Thyroid gland (tissue), 4 donors: ENCODE measurements around the gene RGR. TPM values are rescaled to one million over a fixed set of nuclear protein-coding genes. Genes with fewer than 3 reads are reported as not detected.
A peak's percentile ranks its signal among the peaks of the same experiment; 100 is the strongest.

Experiments used
- DNase-seq, 2 donors: peaks; one replicate each; pipeline ENCODE4 v3.0.0-alpha.2; 2019
- H3K27ac ChIP-seq, 3 donors: fragments of 200-600 bp; sonication (generic); 1 replicate in 2 of 3; 2 replicates in 1 of 3; pipeline ENCODE4 v1.5.1; 2016 to 2019; ENCODE audit warnings: mild to moderate bottlenecking in 1 of 3, moderate library complexity in 1 of 3
- H3K27me3 ChIP-seq: fragments of 200-600 bp; sonication (generic); one replicate; pipeline ENCODE4 v1.5.1; 2019
- H3K36me3 ChIP-seq, 2 donors: fragments of 200-600 bp; sonication (generic); one replicate each; pipeline ENCODE4 v1.5.1; 2016 to 2019
- H3K4me1 ChIP-seq, 2 donors: fragments of 200-600 bp; sonication (generic); one replicate each; pipeline ENCODE4 v1.5.1; 2017 to 2019
- H3K4me3 ChIP-seq, 3 donors: fragments of 200-600 bp; sonication (generic); replicated peaks in 1 of 3; 1 replicate in 2 of 3; 2 replicates in 1 of 3; pipeline ENCODE4 v1.5.1; 2016; ENCODE audit warnings: mild to moderate bottlenecking in 1 of 3
- H3K9me3 ChIP-seq: fragments of 200-600 bp; sonication (generic); one replicate; pipeline ENCODE4 v1.5.1; 2017
- POLR2A ChIP-seq, 2 donors: fragments of 450-650 bp; IDR thresholded peaks; one replicate each; pipeline ENCODE4 v1.6.1; 2017; ENCODE audit warnings: antibody characterized with exemption in 2 of 2, mild to moderate bottlenecking in 2 of 2, moderate library complexity in 1 of 2
- WGBS, 2 donors: methylation state at CpG; one replicate each; pipeline ENCODE4 v1.1.5; 2017; 5-methylcytosine and 5-hydroxymethylcytosine counted together
- intact Hi-C: fragments of 100-400 bp; cut with DNase I; formaldehyde crosslinking; loops from one replicate; pipeline ENCODE4 v1.15.1; 2023
- total RNA-seq, 4 donors: library from RNA; depleted of rRNA; stranded (reverse); fragments of >200 nt; gene quantifications; one replicate each; pipeline ENCODE4 v1.2.3, GENCODE V29; 2016
- TF ChIP-seq, protein P1 (sequence below), 6 experiments: fragments of 200-600 bp in 3 of 6; fragments of 450-650 bp in 3 of 6; sonication (generic) in 3 of 6; IDR thresholded peaks; one replicate each; pipeline ENCODE4 v1.5.1; 2016 to 2019; ENCODE audit warnings: antibody characterized with exemption in 6 of 6, mild to moderate bottlenecking in 2 of 6, inconsistent platforms in 1 of 6, moderate library complexity in 1 of 6

Gene RGR
- total RNA-seq, 4 donors from 2014 or later, result 0.11 TPM; not detected in 3

DNA sequence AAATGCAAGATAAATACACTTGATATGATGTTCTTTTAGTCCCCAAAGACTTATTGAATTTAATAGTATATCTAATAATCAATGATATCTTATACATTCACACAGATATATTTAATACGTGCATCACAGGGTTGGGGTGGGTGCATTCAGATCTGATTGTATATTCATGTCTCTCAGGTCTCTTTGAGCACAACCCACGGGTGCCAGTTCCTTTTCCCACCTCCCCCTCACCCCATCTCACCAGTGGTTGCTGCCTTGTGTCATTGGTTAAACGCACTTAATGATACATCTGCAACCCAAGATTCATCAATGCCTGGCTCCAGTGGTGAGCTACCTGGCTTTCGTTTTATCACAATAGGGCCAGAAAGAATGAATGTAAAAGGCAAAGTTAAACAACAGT lies 9.8 kb upstream of the RGR start:
- Histone ChIP-seq H3K27me3 (no peaks in the 10 kb centered on the region), H3K4me3 (no peak overlapping the region), H3K9me3 (no peaks in the 10 kb centered on the region), H3K4me1 (peaks cover 6 to 9% of the 10 kb centered on the region in 2 donors), H3K27ac (no peak overlapping the region), H3K36me3 (no peaks in the 10 kb centered on the region)
- 81 to 86% methylated on average over 4 of the region's 4 CpGs for WGBS, 2 donors
- no peak for DNase-seq
- TF ChIP-seq, protein P1, sequence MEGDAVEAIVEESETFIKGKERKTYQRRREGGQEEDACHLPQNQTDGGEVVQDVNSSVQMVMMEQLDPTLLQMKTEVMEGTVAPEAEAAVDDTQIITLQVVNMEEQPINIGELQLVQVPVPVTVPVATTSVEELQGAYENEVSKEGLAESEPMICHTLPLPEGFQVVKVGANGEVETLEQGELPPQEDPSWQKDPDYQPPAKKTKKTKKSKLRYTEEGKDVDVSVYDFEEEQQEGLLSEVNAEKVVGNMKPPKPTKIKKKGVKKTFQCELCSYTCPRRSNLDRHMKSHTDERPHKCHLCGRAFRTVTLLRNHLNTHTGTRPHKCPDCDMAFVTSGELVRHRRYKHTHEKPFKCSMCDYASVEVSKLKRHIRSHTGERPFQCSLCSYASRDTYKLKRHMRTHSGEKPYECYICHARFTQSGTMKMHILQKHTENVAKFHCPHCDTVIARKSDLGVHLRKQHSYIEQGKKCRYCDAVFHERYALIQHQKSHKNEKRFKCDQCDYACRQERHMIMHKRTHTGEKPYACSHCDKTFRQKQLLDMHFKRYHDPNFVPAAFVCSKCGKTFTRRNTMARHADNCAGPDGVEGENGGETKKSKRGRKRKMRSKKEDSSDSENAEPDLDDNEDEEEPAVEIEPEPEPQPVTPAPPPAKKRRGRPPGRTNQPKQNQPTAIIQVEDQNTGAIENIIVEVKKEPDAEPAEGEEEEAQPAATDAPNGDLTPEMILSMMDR (IDR thresholded peaks at IDR 0.05), result no peak
- no peak for TF ChIP-seq POLR2A (IDR thresholded peaks at IDR 0.05)
- intact Hi-C loops, result no loop called here

DNA sequence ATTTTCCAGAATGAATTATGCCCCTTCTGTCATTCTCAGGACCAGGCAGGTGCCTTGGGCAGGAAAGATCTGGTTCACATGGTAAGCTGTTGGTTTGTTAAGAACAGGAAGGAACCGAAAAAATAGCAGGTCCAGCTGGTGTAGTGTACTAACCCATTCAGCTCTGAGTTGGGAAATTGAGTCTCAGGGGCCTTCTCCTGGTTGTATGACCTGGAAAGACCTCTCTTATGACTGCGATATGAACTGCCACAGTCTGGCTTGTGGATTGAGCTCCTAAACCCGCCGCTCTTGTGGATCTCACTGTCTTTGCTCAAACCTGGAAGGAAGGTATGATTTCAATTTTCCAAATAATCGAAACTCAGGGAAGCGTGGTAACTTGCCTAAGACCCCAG lies 8.1 kb upstream of the RGR start:
- Histone ChIP-seq H3K4me1 (no peaks in the 10 kb centered on the region), H3K27me3 (no peaks in the 10 kb centered on the region), H3K36me3 (no peaks in the 10 kb centered on the region), H3K27ac (no peak overlapping the region), H3K9me3 (no peaks in the 10 kb centered on the region), H3K4me3 (no peak overlapping the region)
- no peak for TF ChIP-seq POLR2A (IDR thresholded peaks at IDR 0.05)
- intact Hi-C loops, result no loop called here
- 85 to 90% methylated on average over 6 of the region's 6 CpGs for WGBS, 2 donors
- DNase-seq, result no peak

DNA sequence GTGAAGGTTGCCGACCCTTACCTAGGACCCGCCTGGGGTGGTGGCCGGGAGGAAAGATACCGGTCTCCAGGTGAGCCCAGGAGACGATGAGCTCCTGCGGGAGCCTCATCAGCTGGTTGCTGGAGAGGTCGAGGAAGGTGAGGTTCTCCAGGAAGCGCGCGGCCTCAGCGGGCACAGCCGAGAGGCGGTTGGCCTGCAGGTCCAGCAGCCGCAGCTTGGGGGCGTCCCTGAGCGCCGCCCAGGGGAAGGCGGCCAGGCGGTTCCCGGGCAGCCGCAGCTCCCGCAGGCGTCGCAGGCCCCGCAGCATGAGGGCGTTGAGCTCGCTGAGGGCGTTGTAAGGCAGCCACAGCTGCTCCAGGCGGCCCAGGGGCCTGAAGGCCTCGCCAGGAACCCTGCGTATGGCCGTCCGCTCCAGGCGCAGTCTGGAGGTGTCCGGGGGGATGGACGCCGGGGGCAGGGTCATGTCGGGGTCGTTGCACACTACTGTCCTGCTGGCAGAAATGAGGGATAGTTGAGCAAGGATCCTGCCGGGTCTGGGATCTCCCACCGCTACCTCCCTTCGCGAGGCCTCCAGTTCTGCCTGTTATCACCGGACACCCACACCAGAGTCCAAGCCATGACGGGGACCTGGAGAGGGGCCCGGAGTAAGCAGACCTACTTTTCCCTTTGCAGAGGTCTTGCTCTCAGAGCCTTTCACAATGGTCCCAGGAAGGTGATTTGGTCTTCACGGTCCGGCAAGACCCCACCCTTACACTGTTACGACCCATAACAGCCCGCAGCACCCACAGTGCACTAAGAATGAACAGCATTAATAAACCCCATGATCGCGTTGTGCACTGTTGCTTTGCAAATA lies 7.4 kb upstream of the RGR start:
- Histone ChIP-seq H3K27ac (no peak overlapping the region), H3K27me3 (no peaks in the 10 kb centered on the region), H3K4me3 (no peak overlapping the region), H3K4me1 (no peaks in the 10 kb centered on the region), H3K36me3 (no peaks in the 10 kb centered on the region), H3K9me3 (no peaks in the 10 kb centered on the region)
- intact Hi-C loops, result no loop called here
- no peak for DNase-seq
- 60 to 81% methylated on average over 17 to 21 of the region's 52 CpGs for WGBS, 2 donors
- no peak for TF ChIP-seq POLR2A (IDR thresholded peaks at IDR 0.05)
- TF ChIP-seq, protein P1 (IDR thresholded peaks at IDR 0.05), result peak in 1 of 6 experiments; percentile 14

DNA sequence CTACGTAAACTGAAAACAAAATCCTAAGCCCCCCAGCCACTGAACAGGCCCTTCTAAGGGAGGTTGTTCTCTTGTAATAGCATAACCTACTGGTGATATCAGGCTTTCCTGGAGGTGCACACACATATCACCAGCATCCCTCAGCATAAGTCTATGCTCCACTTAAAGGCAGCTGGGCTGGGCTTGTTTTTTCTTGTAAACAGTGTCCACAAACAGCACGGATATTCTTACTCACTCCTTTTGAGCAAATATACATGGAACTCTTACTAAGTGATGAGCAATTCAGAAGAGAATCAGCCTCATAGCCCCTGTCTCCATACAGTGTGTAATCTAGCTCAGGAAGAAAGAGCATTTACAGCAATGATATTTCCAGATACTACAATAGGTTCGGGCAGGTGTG lies 5.9 kb upstream of the RGR start:
- Histone ChIP-seq H3K27me3 (no peaks in the 10 kb centered on the region), H3K36me3 (no peaks in the 10 kb centered on the region), H3K4me3 (no peak overlapping the region), H3K4me1 (no peaks in the 10 kb centered on the region), H3K27ac (no peak overlapping the region), H3K9me3 (no peaks in the 10 kb centered on the region)
- no peak for TF ChIP-seq POLR2A (IDR thresholded peaks at IDR 0.05)
- TF ChIP-seq, protein P1 (IDR thresholded peaks at IDR 0.05), result no peak
- no peak for DNase-seq
- 79 to 88% methylated on average over 3 of the region's 3 CpGs for WGBS, 2 donors
- intact Hi-C loops, result no loop called here

DNA sequence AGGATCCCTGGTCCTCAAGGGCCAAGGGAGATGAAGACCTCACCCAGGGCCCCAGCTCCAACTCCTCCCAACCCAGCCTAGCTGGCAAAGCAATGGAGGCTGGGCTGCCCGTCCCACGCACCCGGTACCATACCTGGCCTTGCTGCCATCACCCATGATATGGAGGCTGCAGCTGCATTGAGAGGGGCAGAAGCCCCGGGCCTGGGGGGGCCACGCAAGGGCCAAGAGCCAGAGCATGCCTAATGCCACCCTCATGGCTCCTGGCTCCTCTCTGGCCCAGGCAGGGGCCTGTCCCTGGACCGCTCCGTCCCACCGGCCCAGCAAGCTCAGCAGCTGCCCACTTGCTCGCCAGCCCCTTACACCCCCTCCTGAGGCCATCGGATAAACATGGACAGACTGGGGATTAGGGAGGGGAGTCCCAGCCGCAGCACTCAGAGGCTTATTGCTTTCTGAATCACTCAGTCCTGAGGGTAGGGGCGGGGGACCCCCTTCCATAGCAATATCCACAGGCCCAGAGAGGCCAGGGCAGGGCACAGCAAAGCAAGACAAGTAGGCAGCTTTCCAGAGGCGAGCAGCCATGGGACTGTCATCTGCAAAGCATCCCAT lies 3.6 kb upstream of the RGR start, which contains the start of gene LRIT1:
Gene LRIT1 (minus strand): TSS at position 362 of the 606 bp plus-strand sequence. CDS start 107 bp downstream, at position 255.
- TF ChIP-seq, protein P1 (IDR thresholded peaks at IDR 0.05), result no peak
- TF ChIP-seq POLR2A (IDR thresholded peaks at IDR 0.05), result no peak
- no peak for DNase-seq

More for the DNA sequence above, 3.6 kb upstream of the RGR start, which contains the start of gene LRIT1:
- Histone ChIP-seq H3K27ac (no peak within 1 kb of the TSS), H3K27me3 (no peaks in the 10 kb centered on the region), H3K36me3 (no peaks in the 10 kb centered on the region), H3K9me3 (no peaks in the 10 kb centered on the region), H3K4me3 (no peak within 1 kb of the TSS), H3K4me1 (no peaks in the 10 kb centered on the region)
- 86 to 93% methylated on average over 9 to 10 of the region's 13 CpGs for WGBS, 2 donors
- intact Hi-C loops, result no loop called here
